Keratinocyte (primary cell): ENCODE results near the gene SMPDL3A.

ENCODE experiments used
- CTCF ChIP-seq, 3 experiments: IDR thresholded peaks in 1 of 3; conservative IDR thresholded peaks in 1 of 3; optimal IDR thresholded peaks in 1 of 3; 2 replicates in 2 of 3; 3 replicates in 1 of 3; pipeline versions ENCODE3 to v1.5.1; 2011; ENCODE audit warnings: low read length in 3 of 3, mild to moderate bottlenecking in 3 of 3, moderate library complexity in 2 of 3, control low read depth in 1 of 3, inconsistent platforms in 1 of 3; ENCODE audit not compliant: insufficient read depth in 2 of 3; ENCODE audit errors: extremely low read depth in 1 of 3
- EZH2 ChIP-seq: IDR thresholded peaks from one replicate; pipeline ENCODE4 v1.6.1; 2012; ENCODE audit warnings: inconsistent platforms, mild to moderate bottlenecking, low read length, moderate library complexity

GRCh38 chr6:122787721-122788120 is 1.3 kb upstream of the SMPDL3A start:
- TF ChIP-seq CTCF (optimal IDR thresholded peaks at IDR 0.05 in 1 of 3, IDR thresholded peaks at IDR 0.05 in 1 of 3, conservative IDR thresholded peaks at IDR 0.05 in 1 of 3; ENCODE audit: extremely low read depth in 1 of 3, insufficient read depth in 2 of 3, low read length in 3 of 3), result no peak
- no peak for TF ChIP-seq EZH2
